Measurements from ENCODE around the gene ASCC1.

DNA sequence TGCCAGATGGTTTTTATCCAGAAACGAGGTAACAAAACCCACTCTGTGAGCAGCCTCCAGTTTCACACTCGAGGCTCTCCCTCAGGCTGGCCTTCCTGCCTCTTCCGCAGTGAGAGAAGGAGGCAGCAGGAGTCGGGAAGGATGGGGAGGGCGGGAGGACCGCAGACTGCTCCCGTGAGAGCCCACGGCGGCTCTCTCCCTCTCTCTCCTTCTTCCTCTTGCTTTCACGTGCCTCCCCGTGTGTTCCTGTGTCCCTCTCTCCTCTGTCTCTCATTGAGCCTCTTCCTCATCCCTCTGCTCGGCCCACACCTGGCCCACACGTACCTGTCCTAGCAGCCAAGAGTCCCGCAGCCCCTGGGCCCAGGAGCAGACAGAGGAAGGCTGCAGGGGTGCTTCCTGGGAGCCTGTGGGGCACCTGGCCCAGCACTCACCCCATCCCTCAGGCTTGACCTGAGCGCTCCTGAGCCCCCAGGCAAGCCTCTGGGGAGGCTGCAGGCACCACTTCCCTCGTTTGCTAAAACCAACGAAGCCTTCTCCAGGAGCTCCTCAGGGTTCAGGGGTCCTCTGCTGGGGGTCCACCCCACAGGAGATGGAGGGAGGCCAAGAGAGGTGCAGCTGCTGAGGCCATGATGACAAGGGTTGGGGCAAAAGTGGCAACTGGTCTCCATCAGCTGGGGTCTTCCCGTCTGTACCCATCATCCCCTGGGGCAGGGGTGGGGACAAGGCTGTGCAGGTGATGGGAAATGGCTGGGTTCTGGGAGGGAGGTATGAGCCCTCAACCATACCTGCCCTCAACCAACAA is 141.3 kb downstream of the ASCC1 start:
- no peak for TF ChIP-seq HOXA7 (CRISPR knock-in tag; IDR thresholded peaks at IDR 0.05)
- no peak for TF ChIP-seq ZC3H11A (IDR thresholded peaks at IDR 0.05)
- TF ChIP-seq CTCF (IDR thresholded peaks at IDR 0.05), result no peak
- TF ChIP-seq, protein P1, sequence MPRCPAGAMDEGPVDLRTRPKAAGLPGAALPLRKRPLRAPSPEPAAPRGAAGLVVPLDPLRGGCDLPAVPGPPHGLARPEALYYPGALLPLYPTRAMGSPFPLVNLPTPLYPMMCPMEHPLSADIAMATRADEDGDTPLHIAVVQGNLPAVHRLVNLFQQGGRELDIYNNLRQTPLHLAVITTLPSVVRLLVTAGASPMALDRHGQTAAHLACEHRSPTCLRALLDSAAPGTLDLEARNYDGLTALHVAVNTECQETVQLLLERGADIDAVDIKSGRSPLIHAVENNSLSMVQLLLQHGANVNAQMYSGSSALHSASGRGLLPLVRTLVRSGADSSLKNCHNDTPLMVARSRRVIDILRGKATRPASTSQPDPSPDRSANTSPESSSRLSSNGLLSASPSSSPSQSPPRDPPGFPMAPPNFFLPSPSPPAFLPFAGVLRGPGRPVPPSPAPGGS (IDR thresholded peaks at IDR 0.05), result no peak
